K562 (cell line): ENCODE data around the gene NOTO. TPM values are rescaled to one million over a fixed set of nuclear protein-coding genes. Genes with fewer than 3 reads are reported as not detected.

Experiments used
- ATAC-seq: fragments of 200-7000 bp; cut with Tn5 transposase; 3 replicates; pipeline ENCODE4 v1.9.1; 2020; ENCODE audit warnings: moderate library complexity
- BruUV-seq: library from RNA; stranded (reverse); fragments of 400-500 nt; replicated peaks from 2 replicates; lab custom pipeline; 2021; lab: Mats Ljungman, UMichigan
- CTCF ChIA-PET: fragments of 300-600 bp; formaldehyde crosslinking; extraction: SDS; loops from one replicate; lab custom pipeline; 2021; ENCODE audit warnings: low intra/inter-chr PET ratio; lab: Yijun Ruan, JAX
- POLR2A ChIA-PET: fragments of 300-600, 350-650 bp; sonication (Branson Sonifier 250); formaldehyde crosslinking; extraction: SDS; loops from one replicate; lab custom pipeline; 2021; ENCODE audit warnings: antibody characterized with exemption, inconsistent platforms; lab: Yijun Ruan, JAX
- DNase-seq, 4 experiments: peaks; one replicate each; pipeline versions ENCODE4 v3.0.0 to v3.0.0-alpha.2; 2011 to 2018; ENCODE audit warnings: low spot score in 3 of 4, mixed read lengths in 3 of 4; ENCODE audit errors: extremely low read depth in 1 of 4
- FAIRE-seq: peaks from 2 replicates; lab custom pipeline; 2011; peaks lifted over from hg19 to GRCh38; lab: Jason Lieb, UNC
- H2AFZ ChIP-seq: 2 replicates; pipeline ENCODE4 v1.6.0; 2011; ENCODE audit warnings: low read depth, low read length, control low read depth, inconsistent platforms
- H3K27ac ChIP-seq: fragments of 200-600 bp; 3 replicates; pipeline ENCODE4 v1.8.0; 2011; ENCODE audit warnings: low read depth, mild to moderate bottlenecking, control low read depth, inconsistent platforms, low read length, moderate library complexity, mixed read lengths; ENCODE audit errors: extremely low read depth
- H3K27me3 ChIP-seq, 2 experiments: fragments of 300-600 bp in 1 of 2; 2 replicates in 1 of 2; 3 replicates in 1 of 2; pipeline versions ENCODE4 v1.6.0 to v1.8.0; 2011; ENCODE audit warnings: inconsistent platforms in 2 of 2, low read length in 2 of 2, mild to moderate bottlenecking in 1 of 2, mixed read lengths in 1 of 2, moderate library complexity in 1 of 2; ENCODE audit not compliant: control insufficient read depth in 2 of 2, insufficient read depth in 2 of 2
- H3K36me3 ChIP-seq: fragments of 300-600 bp; 3 replicates; pipeline ENCODE4 v1.8.0; 2011; ENCODE audit warnings: mild to moderate bottlenecking, low read length, inconsistent platforms; ENCODE audit not compliant: control insufficient read depth, insufficient read depth
- H3K4me1 ChIP-seq, 2 experiments: fragments of 200-600 bp in 1 of 2; replicated peaks in 1 of 2; 2 replicates in 1 of 2; 3 replicates in 1 of 2; pipeline versions ENCODE4 v1.5.1 to v1.8.0; 2011; ENCODE audit warnings: inconsistent platforms in 2 of 2, low read length in 2 of 2, mild to moderate bottlenecking in 1 of 2, mixed read lengths in 1 of 2, moderate library complexity in 1 of 2; ENCODE audit not compliant: control insufficient read depth in 2 of 2, insufficient read depth in 2 of 2
- H3K4me2 ChIP-seq: 2 replicates; pipeline ENCODE4 v1.6.1; 2011; ENCODE audit warnings: low read length, control low read depth, inconsistent platforms, mixed read lengths; ENCODE audit not compliant: insufficient read depth
- H3K4me3 ChIP-seq: fragments of 200-600 bp; sonication (generic), shearing (Covaris generic); 2 replicates; pipeline ENCODE4 v1.5.1; 2016; ENCODE audit warnings: control low read depth, inconsistent platforms
- H3K79me2 ChIP-seq: fragments of 200-600 bp; 3 replicates; pipeline ENCODE4 v1.8.0; 2011; ENCODE audit warnings: low read length, inconsistent platforms; ENCODE audit not compliant: control insufficient read depth, insufficient read depth
- H3K9ac ChIP-seq, 2 experiments: 2 replicates each; pipeline versions ENCODE4 v1.6.0 to v1.6.1; 2011; ENCODE audit warnings: low read depth in 2 of 2, low read length in 2 of 2, control low read depth in 1 of 2, inconsistent platforms in 1 of 2, mild to moderate bottlenecking in 1 of 2, mixed read lengths in 1 of 2; ENCODE audit not compliant: insufficient read depth in 1 of 2
- H3K9me1 ChIP-seq: one replicate; pipeline ENCODE4 v1.6.0; 2011; ENCODE audit warnings: inconsistent platforms, mild to moderate bottlenecking, low read length, moderate library complexity; ENCODE audit not compliant: control insufficient read depth, insufficient read depth
- H3K9me3 ChIP-seq: replicated peaks from 2 replicates; pipeline ENCODE4 v1.5.1; 2011; ENCODE audit warnings: low read depth, low read length, inconsistent platforms; ENCODE audit not compliant: control insufficient read depth, insufficient read depth
- H4K20me1 ChIP-seq: replicated peaks from 2 replicates; pipeline ENCODE4 v1.6.1; 2011; ENCODE audit warnings: low read length, inconsistent platforms, mixed read lengths; ENCODE audit not compliant: control insufficient read depth, insufficient read depth
- CHD4 ChIP-seq: fragments of 200-600 bp; sonication (generic); IDR thresholded peaks from 3 replicates; pipeline ENCODE4 v1.6.1; 2012; ENCODE audit warnings: low read depth, mild to moderate bottlenecking, mixed read lengths, low read length, inconsistent platforms; ENCODE audit not compliant: insufficient read depth, insufficient replicate concordance, poor library complexity, severe bottlenecking
- CSDE1 ChIP-seq, 2 experiments: fragments of 450-650 bp; IDR thresholded peaks; 2 replicates each; pipeline ENCODE4 v1.6.1; 2016; ENCODE audit warnings: mild to moderate bottlenecking in 1 of 2
- DPF2 ChIP-seq: fragments of 450-650 bp; IDR thresholded peaks from 2 replicates; pipeline ENCODE4 v1.6.1; 2016
- FOXO4 ChIP-seq: fragments of 450-650 bp; formaldehyde crosslinking; IDR thresholded peaks from 2 replicates; pipeline ENCODE4 v1.4.0; 2020; ENCODE audit warnings: mild to moderate bottlenecking, moderate library complexity
- MCM2 ChIP-seq: fragments of 450-650 bp; IDR thresholded peaks from 2 replicates; pipeline ENCODE4 v1.6.1; 2017; ENCODE audit warnings: low read depth, mild to moderate bottlenecking
- PHF21A ChIP-seq: fragments of 450-650 bp; IDR thresholded peaks from 2 replicates; pipeline ENCODE4 v1.6.1; 2017; ENCODE audit warnings: low read depth, borderline replicate concordance
- RBM34 ChIP-seq: fragments of 200-400 bp; formaldehyde crosslinking; IDR thresholded peaks from 2 replicates; pipeline ENCODE4 v1.6.1; 2018; ENCODE audit warnings: low read length, borderline replicate concordance; ENCODE audit not compliant: insufficient read depth
- SP1 ChIP-seq: sonication (generic); formaldehyde crosslinking; IDR thresholded peaks from 2 replicates; pipeline ENCODE4 v1.8.1; 2022; ENCODE audit warnings: mild to moderate bottlenecking, missing genetic modification reagents
- SUPT5H ChIP-seq: fragments of 450-650 bp; IDR thresholded peaks from 2 replicates; pipeline ENCODE4 v1.6.1; 2016
- TAF9B ChIP-seq: fragments of 450-650 bp; IDR thresholded peaks from 2 replicates; pipeline ENCODE4 v1.6.1; 2018; ENCODE audit warnings: mild to moderate bottlenecking; ENCODE audit not compliant: partially characterized antibody
- TCFL5 ChIP-seq: fragments of 250-450 bp; sonication (Bioruptor Pico); conservative IDR thresholded peaks from 2 replicates; pipeline ENCODE4 v1.6.1; 2021; ENCODE audit warnings: mild to moderate bottlenecking, moderate library complexity, matching md5 sums
- TEAD4 ChIP-seq, 2 experiments: sonication (generic) in 1 of 2; formaldehyde crosslinking in 1 of 2; IDR thresholded peaks; 2 replicates each; pipeline versions ENCODE4 v1.6.1 to v1.8.0; 2012 to 2022; ENCODE audit warnings: borderline replicate concordance in 1 of 2, inconsistent platforms in 1 of 2, low read length in 1 of 2, mild to moderate bottlenecking in 1 of 2, missing genetic modification reagents in 1 of 2
- YBX1 ChIP-seq: fragments of 450-650 bp; IDR thresholded peaks from 2 replicates; pipeline ENCODE4 v1.7.1; 2016; ENCODE audit warnings: mild to moderate bottlenecking
- ZNF609 ChIP-seq: sonication (generic); formaldehyde crosslinking; IDR thresholded peaks from 2 replicates; pipeline ENCODE4 v1.8.1; 2023; ENCODE audit warnings: missing genetic modification reagents, mild to moderate bottlenecking, borderline replicate concordance
- ZNF76 ChIP-seq: fragments of 250-450 bp; sonication (Bioruptor Pico); IDR thresholded peaks from 2 replicates; pipeline ENCODE4 v1.4.0; 2020; ENCODE audit warnings: mild to moderate bottlenecking, moderate library complexity, borderline replicate concordance
- WGBS: fragments of 100-300 bp; shearing (Covaris generic); methylation state at CpG from one replicate; pipeline ENCODE4 v1.1.6; 2016; ENCODE audit warnings: low coverage, mixed read lengths; ENCODE audit not compliant: insufficient coverage; ENCODE audit errors: missing lambda C conversion rate; 5-methylcytosine and 5-hydroxymethylcytosine counted together
- in situ Hi-C: fragments of 300-500 bp; cut with MboI; formaldehyde crosslinking; loops from 4 replicates; pipeline ENCODE4 v1.15.0; 2018; ENCODE audit warnings: inconsistent platforms, mixed read lengths
- intact Hi-C: fragments of 100-400 bp; cut with micrococcal nuclease; formaldehyde crosslinking; loops from 2 replicates; pipeline ENCODE4 v1.14.2; 2022
- polyA plus RNA-seq, 8 experiments: library from polyadenylated mRNA; depleted of rRNA in 4 of 8; stranded (reverse) in 5 of 8; unstranded in 3 of 8; fragments of >200 nt; fragmentation: Nextera tagmentation in 2 of 8; fragmentation: Illumina TruSeq in 1 of 8; extraction: Ambion mirVana in 2 of 8; extraction: Trizol in 1 of 8; gene quantifications; 2 replicates each; pipeline versions ENCODE4 v1.2.1 to v1.2.3, GENCODE V29; 2011 to 2014; ENCODE audit warnings: inconsistent platforms in 1 of 8, missing spikeins in 1 of 8
- total RNA-seq, 7 experiments: library from RNA; depleted of rRNA in 6 of 7; stranded (reverse); fragments of >200 nt in 6 of 7; fragmentation: Illumina TruSeq in 2 of 7; extraction: Trizol in 2 of 7; gene quantifications; 2 replicates each; pipeline versions ENCODE4 v1.2.1 to v1.2.3, GENCODE V29; 2011 to 2021; ENCODE audit warnings: low replicate concordance in 1 of 7

NOTO gene
- total and polyA plus RNA-seq, 9 of the 15 experiments (the other 6 are each of a cell fraction or from before 2014, with no cell fraction given), result not detected

GRCh38 chr2:73233932-73234832 is 31.8 kb downstream of the NOTO start, which contains the start of gene CCT7:
Gene CCT7 (plus strand): TSS chr2:73234308. CDS start chr2:73234379, 71 bp downstream.
- Histone ChIP-seq H3K4me2 (peak within 1 kb of the TSS; percentile 98), H3K27me3 (no peaks in the 10 kb centered on the region), H3K9me3 (no peaks in the 10 kb centered on the region), H3K27ac (peak within 1 kb of the TSS; percentile 87), H4K20me1 (peaks cover 38% of the 10 kb centered on the region), H3K36me3 (peaks cover 47% of the 10 kb centered on the region), H3K4me3 (peak within 1 kb of the TSS; percentile 95), H3K79me2 (peaks cover 66% of the 10 kb centered on the region), H3K4me1 (peaks cover 16 to 19% of the 10 kb centered on the region in 2 experiments; a peak in 3 of 5 replicates), H3K9me1 (peaks cover 11% of the 10 kb centered on the region), H3K9ac (peak within 1 kb of the TSS; percentile 94 to 95), H2AFZ (peak within 1 kb of the TSS; percentile 95)
- TSS peak; percentile 72 for BruUV-seq
- intact Hi-C loops, result loop anchor here (1.0 kb wide), 1 partner anchor 20 kb away; the partner anchor contains the start of gene SMYD5
- 1% methylated on average over 57 of the region's 69 CpGs for WGBS
- FAIRE-seq (peak; percentile 80), DNase-seq (peak; percentile 78 to 93 (median 85)), ATAC-seq (peak; percentile 83)
- in situ Hi-C loops, result no loop called here
- POLR2A ChIA-PET, result interaction anchor here (0.5 to 6.3 kb wide), 16 partner anchors 10 to 452 kb away, joined by 3 to 43 read pairs (median 6); no protein-coding TSS in a partner anchor
- CTCF ChIA-PET, result no interaction called here
- no peak for TF ChIP-seq TCFL5 (CRISPR knock-in tag)
- no peak for TF ChIP-seq SP1 (CRISPR knock-in tag)
- TF ChIP-seq TAF9B, result peak; percentile 98
- TF ChIP-seq CSDE1 (IDR thresholded peaks at IDR 0.05), result no peak
- TF ChIP-seq RBM34, result no peak
- no peak for TF ChIP-seq CHD4
- TF ChIP-seq SUPT5H, result peak; percentile 97
- 0 out of 2 replicates have a peak, but pooled peaks have one; percentile 34 for TF ChIP-seq TEAD4 (IDR thresholded peaks at IDR 0.05; ENCODE audit: low read length)
- no peak for TF ChIP-seq TEAD4 (CRISPR knock-in tag; IDR thresholded peaks at IDR 0.05; ENCODE audit: borderline replicate concordance)
- TF ChIP-seq MCM2, result no peak
- TF ChIP-seq ZNF609 (CRISPR knock-in tag), result no peak
- no peak for TF ChIP-seq FOXO4
- TF ChIP-seq PHF21A, result no peak
- TF ChIP-seq ZNF76 (CRISPR knock-in tag), result peak; percentile 10; the same call in 1 of the 2 replicates
- TF ChIP-seq YBX1, result no peak
- TF ChIP-seq DPF2, result no peak
